Measurements from ENCODE around the gene ADGRE2. TPM values are rescaled to one million over a fixed set of nuclear protein-coding genes. Genes with fewer than 3 reads are reported as not detected.

ADGRE2 gene
- total RNA-seq, 1 donor from 2014 or later: 1.1 TPM

- no peaks in the 10 kb centered on the region for H3K4me1 Mint-ChIP-seq (ENCODE audit: unreplicated experiment)
- DNase-seq (ENCODE audit: extremely low spot score, unreplicated experiment): no peak
- H3K27ac Mint-ChIP-seq: no peak overlapping the region
- H3K9me3 Mint-ChIP-seq: peaks cover 12% of the 10 kb centered on the region
- no peaks in the 10 kb centered on the region for H3K36me3 Mint-ChIP-seq
- H3K4me3 Mint-ChIP-seq: no peak overlapping the region
- TF ChIP-seq, protein P1, sequence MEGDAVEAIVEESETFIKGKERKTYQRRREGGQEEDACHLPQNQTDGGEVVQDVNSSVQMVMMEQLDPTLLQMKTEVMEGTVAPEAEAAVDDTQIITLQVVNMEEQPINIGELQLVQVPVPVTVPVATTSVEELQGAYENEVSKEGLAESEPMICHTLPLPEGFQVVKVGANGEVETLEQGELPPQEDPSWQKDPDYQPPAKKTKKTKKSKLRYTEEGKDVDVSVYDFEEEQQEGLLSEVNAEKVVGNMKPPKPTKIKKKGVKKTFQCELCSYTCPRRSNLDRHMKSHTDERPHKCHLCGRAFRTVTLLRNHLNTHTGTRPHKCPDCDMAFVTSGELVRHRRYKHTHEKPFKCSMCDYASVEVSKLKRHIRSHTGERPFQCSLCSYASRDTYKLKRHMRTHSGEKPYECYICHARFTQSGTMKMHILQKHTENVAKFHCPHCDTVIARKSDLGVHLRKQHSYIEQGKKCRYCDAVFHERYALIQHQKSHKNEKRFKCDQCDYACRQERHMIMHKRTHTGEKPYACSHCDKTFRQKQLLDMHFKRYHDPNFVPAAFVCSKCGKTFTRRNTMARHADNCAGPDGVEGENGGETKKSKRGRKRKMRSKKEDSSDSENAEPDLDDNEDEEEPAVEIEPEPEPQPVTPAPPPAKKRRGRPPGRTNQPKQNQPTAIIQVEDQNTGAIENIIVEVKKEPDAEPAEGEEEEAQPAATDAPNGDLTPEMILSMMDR (conservative IDR thresholded peaks at IDR 0.05): no peak
- no peaks in the 10 kb centered on the region for H3K27me3 Mint-ChIP-seq
These were observed 47.2 kb downstream of the ADGRE2 start for GRCh38 chr19:14731200-14731599.

DNA sequence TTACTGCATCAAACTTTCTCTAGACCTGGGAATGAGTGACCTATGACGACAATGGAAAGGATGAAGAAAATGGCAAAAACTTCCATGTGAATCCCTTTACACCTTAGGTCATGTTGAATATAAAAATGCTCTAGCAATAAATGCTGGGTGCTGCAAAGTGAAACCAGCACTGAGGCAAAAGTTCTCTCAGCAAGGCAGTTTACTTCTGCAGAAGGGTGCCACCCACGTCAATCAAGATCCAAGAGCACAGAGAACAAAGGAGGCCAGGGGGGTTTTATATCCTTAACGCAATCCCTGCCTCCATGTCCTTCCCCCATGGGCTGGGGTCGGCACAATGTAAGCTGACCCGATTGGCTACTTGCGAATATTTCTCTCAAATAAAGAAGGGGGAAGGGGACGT, 49.8 kb downstream of the ADGRE2 start:
- TF ChIP-seq, protein P1 (conservative IDR thresholded peaks at IDR 0.05): no peak
- no peak overlapping the region for H3K27ac Mint-ChIP-seq
- H3K4me1 Mint-ChIP-seq (ENCODE audit: unreplicated experiment): no peaks in the 10 kb centered on the region
- peaks cover 5% of the 10 kb centered on the region for H3K36me3 Mint-ChIP-seq
- H3K9me3 Mint-ChIP-seq: peaks cover 16% of the 10 kb centered on the region
- no peak for DNase-seq (ENCODE audit: extremely low spot score, unreplicated experiment)
- H3K4me3 Mint-ChIP-seq: no peak overlapping the region
- no peaks in the 10 kb centered on the region for H3K27me3 Mint-ChIP-seq

DNA sequence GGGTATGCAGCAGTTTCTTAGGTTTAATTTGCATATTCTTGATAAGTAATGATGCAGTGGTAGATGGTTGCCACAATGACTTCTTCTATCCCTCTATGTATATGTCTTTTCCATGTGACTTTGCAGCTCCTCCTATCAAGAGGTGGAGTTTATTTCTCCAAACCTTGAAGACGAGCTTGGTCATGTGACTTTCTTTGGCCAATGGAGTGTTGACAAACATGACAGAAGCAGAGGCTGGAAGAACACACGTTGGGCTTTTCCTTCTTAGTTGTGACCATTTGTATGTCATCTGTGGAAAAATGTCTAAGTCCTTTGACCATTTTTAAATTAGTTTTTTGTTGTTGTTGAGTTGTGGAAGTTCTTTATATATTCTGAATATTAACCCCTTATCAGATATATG, 56.2 kb downstream of the ADGRE2 start:
- Mint-ChIP-seq H3K27ac (no peak overlapping the region), H3K9me3 (peaks cover 34% of the 10 kb centered on the region), H3K36me3 (peaks cover 54% of the 10 kb centered on the region), H3K27me3 (no peaks in the 10 kb centered on the region), H3K4me1 (ENCODE audit: unreplicated experiment) (no peaks in the 10 kb centered on the region), H3K4me3 (no peak overlapping the region)
- DNase-seq (ENCODE audit: extremely low spot score, unreplicated experiment): no peak
- TF ChIP-seq, protein P1 (conservative IDR thresholded peaks at IDR 0.05): no peak

- H3K27me3 Mint-ChIP-seq: no peaks in the 10 kb centered on the region
- no peak overlapping the region for H3K27ac Mint-ChIP-seq
- TF ChIP-seq, protein P1 (conservative IDR thresholded peaks at IDR 0.05): no peak
- H3K4me3 Mint-ChIP-seq: no peak overlapping the region
- peaks cover 77% of the 10 kb centered on the region for H3K36me3 Mint-ChIP-seq
- no peaks in the 10 kb centered on the region for H3K4me1 Mint-ChIP-seq (ENCODE audit: unreplicated experiment)
- peaks cover 29% of the 10 kb centered on the region for H3K9me3 Mint-ChIP-seq
- no peak for DNase-seq (ENCODE audit: extremely low spot score, unreplicated experiment)
These were observed 59.2 kb downstream of the ADGRE2 start for GRCh38 chr19:14719162-14719561.

DNA sequence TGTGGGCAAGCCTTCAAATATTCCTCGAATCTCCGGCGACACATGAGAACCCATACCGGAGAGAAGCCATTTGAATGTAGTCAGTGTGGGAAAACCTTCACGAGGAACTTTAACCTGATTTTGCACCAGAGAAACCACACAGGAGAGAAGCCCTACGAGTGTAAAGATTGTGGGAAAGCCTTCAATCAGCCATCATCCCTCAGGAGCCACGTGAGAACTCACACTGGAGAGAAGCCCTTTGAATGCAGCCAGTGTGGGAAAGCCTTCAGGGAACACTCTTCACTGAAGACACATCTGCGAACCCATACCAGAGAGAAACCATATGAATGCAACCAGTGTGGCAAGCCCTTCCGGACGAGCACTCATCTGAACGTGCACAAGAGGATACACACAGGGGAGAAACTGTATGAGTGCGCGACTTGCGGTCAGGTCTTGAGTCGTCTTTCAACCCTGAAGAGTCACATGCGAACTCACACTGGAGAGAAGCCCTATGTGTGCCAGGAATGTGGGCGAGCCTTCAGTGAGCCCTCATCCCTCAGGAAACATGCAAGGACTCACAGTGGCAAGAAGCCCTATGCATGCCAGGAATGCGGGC, 59.7 kb downstream of the ADGRE2 start:
- Mint-ChIP-seq H3K4me3 (no peak overlapping the region), H3K4me1 (ENCODE audit: unreplicated experiment) (no peaks in the 10 kb centered on the region), H3K27ac (no peak overlapping the region), H3K36me3 (peaks cover 82% of the 10 kb centered on the region), H3K27me3 (no peaks in the 10 kb centered on the region), H3K9me3 (peaks cover 29% of the 10 kb centered on the region)
- DNase-seq (ENCODE audit: extremely low spot score, unreplicated experiment): no peak
- TF ChIP-seq, protein P1 (conservative IDR thresholded peaks at IDR 0.05): no peak

- no peaks in the 10 kb centered on the region for H3K4me1 Mint-ChIP-seq (ENCODE audit: unreplicated experiment)
- H3K36me3 Mint-ChIP-seq: peaks cover 81% of the 10 kb centered on the region
- no peak overlapping the region for H3K27ac Mint-ChIP-seq
- TF ChIP-seq, protein P1 (conservative IDR thresholded peaks at IDR 0.05): no peak
- no peak overlapping the region for H3K4me3 Mint-ChIP-seq
- DNase-seq (ENCODE audit: extremely low spot score, unreplicated experiment): no peak
- peaks cover 22% of the 10 kb centered on the region for H3K9me3 Mint-ChIP-seq
- no peaks in the 10 kb centered on the region for H3K27me3 Mint-ChIP-seq
These were observed 62.5 kb downstream of the ADGRE2 start for GRCh38 chr19:14715841-14716240.
